ENCODE results near the gene CNTNAP2.

GRCh38 chr7:147443942-147444341 is 1327.3 kb downstream of the CNTNAP2 start:
- no peak for TF ChIP-seq CTCF (IDR thresholded peaks at IDR 0.05)
- TF ChIP-seq POLR2A (IDR thresholded peaks at IDR 0.05), result no peak
- no peak for TF ChIP-seq POLR2AphosphoS5 (IDR thresholded peaks at IDR 0.05; ENCODE audit: insufficient read depth in 1 of 2, low read depth in 1 of 2)
